ENCODE results near the gene SH3D21. TPM values are rescaled to one million over a fixed set of nuclear protein-coding genes. Genes with fewer than 3 reads are reported as not detected.

SH3D21 gene
- total RNA-seq, 1 donor from 2014 or later, result 15.7 TPM

DNA sequence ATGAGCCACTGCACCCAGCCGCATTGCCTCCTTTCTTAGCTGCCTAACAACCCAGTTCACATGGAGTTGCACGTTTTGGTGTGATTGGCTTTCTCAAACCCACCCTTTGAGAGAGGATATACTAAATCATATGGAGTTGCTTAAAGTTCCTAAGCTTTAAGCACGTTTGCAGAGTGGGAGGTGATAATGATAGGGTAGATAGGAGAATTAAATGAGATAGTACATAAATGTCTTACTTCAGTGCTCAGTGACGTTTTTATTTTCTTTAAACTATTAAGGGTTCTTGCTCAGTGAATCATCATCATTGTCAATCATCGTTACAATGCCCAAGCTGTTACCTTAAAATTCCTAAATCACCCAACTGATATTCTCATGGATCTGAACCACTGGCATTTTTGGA lies 2.9 kb upstream of the SH3D21 start:
- H3K27me3 Mint-ChIP-seq, result peaks cover 2% of the 10 kb centered on the region
- DNase-seq (ENCODE audit: extremely low spot score, unreplicated experiment), result no peak
- H3K4me3 Mint-ChIP-seq, result no peak overlapping the region
- H3K4me1 Mint-ChIP-seq (ENCODE audit: unreplicated experiment), result peaks cover 15% of the 10 kb centered on the region
- H3K36me3 Mint-ChIP-seq, result peaks cover 33% of the 10 kb centered on the region
- H3K9me3 Mint-ChIP-seq, result no peaks in the 10 kb centered on the region
- peak overlapping the region; percentile 79 for H3K27ac Mint-ChIP-seq
- TF ChIP-seq, protein P1, sequence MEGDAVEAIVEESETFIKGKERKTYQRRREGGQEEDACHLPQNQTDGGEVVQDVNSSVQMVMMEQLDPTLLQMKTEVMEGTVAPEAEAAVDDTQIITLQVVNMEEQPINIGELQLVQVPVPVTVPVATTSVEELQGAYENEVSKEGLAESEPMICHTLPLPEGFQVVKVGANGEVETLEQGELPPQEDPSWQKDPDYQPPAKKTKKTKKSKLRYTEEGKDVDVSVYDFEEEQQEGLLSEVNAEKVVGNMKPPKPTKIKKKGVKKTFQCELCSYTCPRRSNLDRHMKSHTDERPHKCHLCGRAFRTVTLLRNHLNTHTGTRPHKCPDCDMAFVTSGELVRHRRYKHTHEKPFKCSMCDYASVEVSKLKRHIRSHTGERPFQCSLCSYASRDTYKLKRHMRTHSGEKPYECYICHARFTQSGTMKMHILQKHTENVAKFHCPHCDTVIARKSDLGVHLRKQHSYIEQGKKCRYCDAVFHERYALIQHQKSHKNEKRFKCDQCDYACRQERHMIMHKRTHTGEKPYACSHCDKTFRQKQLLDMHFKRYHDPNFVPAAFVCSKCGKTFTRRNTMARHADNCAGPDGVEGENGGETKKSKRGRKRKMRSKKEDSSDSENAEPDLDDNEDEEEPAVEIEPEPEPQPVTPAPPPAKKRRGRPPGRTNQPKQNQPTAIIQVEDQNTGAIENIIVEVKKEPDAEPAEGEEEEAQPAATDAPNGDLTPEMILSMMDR (conservative IDR thresholded peaks at IDR 0.05), result no peak

DNA sequence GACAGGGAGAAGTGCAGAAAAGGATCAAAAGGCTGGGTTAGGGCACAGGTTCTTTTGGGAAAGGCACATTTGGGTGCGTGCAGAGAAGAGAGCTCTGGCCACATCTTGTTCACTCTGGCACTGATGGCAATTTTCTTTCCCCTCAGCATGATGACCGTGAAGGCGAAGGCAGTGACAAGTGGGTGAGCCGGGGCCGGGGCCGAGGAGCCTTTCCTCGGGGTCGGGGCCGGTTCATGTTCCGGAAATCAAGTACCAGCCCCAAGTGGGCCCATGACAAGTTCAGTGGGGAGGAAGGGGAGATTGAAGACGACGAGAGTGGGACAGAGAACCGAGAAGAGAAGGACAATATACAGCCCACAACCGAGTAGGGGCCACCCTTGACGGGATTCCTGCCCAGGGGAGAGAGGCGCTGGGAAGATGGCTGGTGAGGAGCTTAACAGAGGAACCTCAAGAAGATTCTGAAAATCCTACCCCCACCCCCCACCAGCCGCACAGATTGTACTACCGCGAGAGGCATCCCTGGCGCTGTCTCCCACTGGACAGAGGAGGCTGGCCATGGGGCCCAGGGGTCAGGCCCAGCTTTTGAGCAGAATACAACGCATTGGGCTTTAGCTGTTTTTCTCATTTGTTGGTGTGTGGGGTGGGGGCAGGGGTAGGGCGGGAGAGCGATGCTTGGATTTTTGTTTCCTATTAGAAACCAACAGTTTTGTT lies 2.4 kb upstream of the SH3D21 start:
- Mint-ChIP-seq H3K27ac (peak overlapping the region; percentile 79), H3K4me3 (no peak overlapping the region), H3K27me3 (peaks cover 2% of the 10 kb centered on the region), H3K9me3 (no peaks in the 10 kb centered on the region), H3K4me1 (ENCODE audit: unreplicated experiment) (peaks cover 15% of the 10 kb centered on the region), H3K36me3 (peaks cover 33% of the 10 kb centered on the region)
- DNase-seq (ENCODE audit: extremely low spot score, unreplicated experiment), result no peak
- TF ChIP-seq, protein P1 (conservative IDR thresholded peaks at IDR 0.05), result no peak

DNA sequence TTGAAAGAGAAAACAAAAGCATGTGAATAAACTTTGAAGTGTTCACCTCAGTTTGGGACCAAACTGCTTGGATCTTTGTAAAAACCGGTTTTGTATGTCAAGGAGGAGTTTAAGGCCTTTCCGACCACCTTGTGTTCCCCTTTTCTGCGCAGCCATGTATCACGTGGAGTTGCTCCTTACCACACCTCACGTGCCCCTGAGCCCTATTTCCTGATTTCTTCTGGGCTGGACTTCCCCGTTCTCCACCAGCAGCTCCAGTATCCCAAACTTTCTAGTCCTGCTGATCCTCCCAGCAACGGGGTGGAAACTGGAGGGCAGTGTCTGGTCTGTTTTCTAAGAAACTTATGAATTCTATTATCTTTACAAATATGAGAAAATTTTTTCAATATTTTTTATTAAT lies 1.6 kb upstream of the SH3D21 start:
- TF ChIP-seq, protein P1 (conservative IDR thresholded peaks at IDR 0.05), result no peak
- peak overlapping the region; percentile 99 for H3K27ac Mint-ChIP-seq
- H3K4me3 Mint-ChIP-seq, result no peak overlapping the region

DNA sequence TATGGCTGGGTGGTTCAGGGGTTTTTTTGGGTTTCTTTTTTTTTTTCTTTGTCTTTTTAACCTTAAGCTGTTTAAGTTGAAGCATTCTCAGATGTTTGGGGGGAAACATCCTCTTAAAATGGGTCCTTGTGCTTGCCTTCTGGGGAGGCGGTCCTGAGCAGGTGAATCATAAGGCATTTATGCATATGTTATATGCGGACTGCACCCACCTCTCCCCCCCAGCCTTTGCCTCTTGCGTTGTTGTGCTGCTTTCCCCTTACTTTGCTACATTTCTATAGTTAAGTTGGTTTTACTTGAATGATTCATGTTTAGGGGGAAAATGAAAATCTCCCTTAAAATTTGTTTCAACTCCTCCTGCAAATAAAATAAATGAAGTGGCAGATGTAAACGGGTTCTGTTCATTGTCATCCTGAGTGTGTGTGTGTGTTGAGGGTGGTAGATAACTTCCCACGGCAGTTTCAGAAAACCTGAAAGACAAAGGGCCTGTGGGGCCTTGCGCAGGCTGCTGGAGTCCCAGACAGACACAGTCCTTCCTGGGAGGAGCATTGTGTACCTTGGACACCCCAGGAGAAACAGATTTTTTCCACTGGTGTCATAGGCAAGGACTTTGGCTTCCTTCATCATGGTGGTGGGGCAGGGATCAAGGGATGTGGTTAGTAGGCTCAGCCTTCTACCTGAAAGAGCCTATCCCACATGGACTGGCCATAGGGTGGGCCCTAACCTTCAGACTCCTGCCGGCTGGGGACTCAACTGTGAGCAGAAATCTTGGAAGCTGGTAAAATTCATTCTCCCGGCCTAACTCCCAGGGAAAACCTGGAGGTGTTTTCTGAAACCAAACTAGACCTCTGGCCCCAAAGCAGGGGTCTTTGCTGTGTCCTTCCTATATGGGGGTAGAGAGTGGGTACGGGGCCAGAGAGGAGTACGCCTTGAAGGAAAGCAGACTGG lies 926 bp upstream of the SH3D21 start:
- Mint-ChIP-seq H3K27me3 (peaks cover 2% of the 10 kb centered on the region), H3K36me3 (peaks cover 35% of the 10 kb centered on the region), H3K9me3 (no peaks in the 10 kb centered on the region), H3K4me1 (ENCODE audit: unreplicated experiment) (peaks cover 9% of the 10 kb centered on the region), H3K4me3 (peak overlapping the region; percentile 98), H3K27ac (peak overlapping the region; percentile 99)
- DNase-seq (ENCODE audit: extremely low spot score, unreplicated experiment), result no peak
- TF ChIP-seq, protein P1 (conservative IDR thresholded peaks at IDR 0.05), result no peak

More for the DNA sequence above, 1.6 kb upstream of the SH3D21 start:
- no peak for DNase-seq (ENCODE audit: extremely low spot score, unreplicated experiment)
- peaks cover 2% of the 10 kb centered on the region for H3K27me3 Mint-ChIP-seq
- peaks cover 37% of the 10 kb centered on the region for H3K36me3 Mint-ChIP-seq
- no peaks in the 10 kb centered on the region for H3K9me3 Mint-ChIP-seq
- peaks cover 15% of the 10 kb centered on the region for H3K4me1 Mint-ChIP-seq (ENCODE audit: unreplicated experiment)

DNA sequence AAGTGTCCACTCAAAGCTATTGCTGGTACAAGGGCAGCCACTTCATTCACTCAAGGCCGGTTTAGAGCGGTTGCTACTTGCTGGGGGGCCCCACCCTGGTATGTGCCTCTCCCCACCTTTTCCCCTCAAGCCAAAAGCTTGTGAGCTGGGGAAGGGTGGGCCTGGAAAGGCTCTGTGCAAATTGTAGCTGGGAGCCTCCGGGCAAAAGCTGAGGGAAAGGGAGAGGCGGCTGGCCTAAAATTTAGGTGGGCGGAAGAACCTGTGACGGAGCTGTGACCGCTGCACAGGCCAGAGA lies 306 bp upstream of the SH3D21 start:
- TF ChIP-seq, protein P1 (conservative IDR thresholded peaks at IDR 0.05), result no peak
- no peaks in the 10 kb centered on the region for H3K9me3 Mint-ChIP-seq
- H3K4me1 Mint-ChIP-seq (ENCODE audit: unreplicated experiment), result peaks cover 9% of the 10 kb centered on the region
- DNase-seq (ENCODE audit: extremely low spot score, unreplicated experiment), result no peak
- peak overlapping the region; percentile 98 for H3K4me3 Mint-ChIP-seq
- peaks cover 35% of the 10 kb centered on the region for H3K36me3 Mint-ChIP-seq
- H3K27ac Mint-ChIP-seq, result peak overlapping the region; percentile 99
- H3K27me3 Mint-ChIP-seq, result peaks cover 2% of the 10 kb centered on the region

Measured in type B pancreatic cell (in vitro differentiated cells).